ENCODE data around the gene LZTR1. TPM values are rescaled to one million over a fixed set of nuclear protein-coding genes. Genes with fewer than 3 reads are reported as not detected.

LZTR1 gene
- total and polyA plus RNA-seq, 2 experiments from 2014 or later, result 29.7 to 80.1 TPM

DNA sequence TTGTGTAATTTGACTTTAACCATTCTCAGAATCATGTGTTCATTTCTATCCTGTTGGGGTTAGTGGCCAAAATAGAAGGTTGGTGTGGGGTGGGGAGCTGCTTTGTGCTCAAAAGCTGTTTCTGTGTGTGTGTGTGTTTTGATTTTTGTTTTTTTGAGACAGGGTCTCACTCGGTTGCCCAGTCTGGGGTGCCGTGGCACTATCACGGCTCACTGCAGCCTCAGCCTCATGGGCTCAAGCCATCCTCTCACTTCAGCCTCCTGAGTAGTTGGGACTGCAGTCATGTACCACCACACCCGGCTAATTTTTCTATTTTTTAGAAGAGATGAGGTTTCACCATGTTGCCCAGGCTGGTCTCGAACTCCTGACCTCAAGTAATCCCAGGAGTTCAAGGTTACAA lies 33.1 kb upstream of the LZTR1 start:
- H2AFZ ChIP-seq, result no peak overlapping the region
- peaks cover 39% of the 10 kb centered on the region; the same call in 1 of the 2 replicates for H4K20me1 ChIP-seq (ENCODE audit: insufficient read depth)
- H3K79me2 ChIP-seq (ENCODE audit: insufficient read depth), result peaks cover 100% of the 10 kb centered on the region
- no peaks in the 10 kb centered on the region for H3K9me2 ChIP-seq (ENCODE audit: insufficient read depth)
- no peak overlapping the region for H3K27ac ChIP-seq
- no peak for TF ChIP-seq EZH2phosphoT487 (IDR thresholded peaks at IDR 0.05; ENCODE audit: insufficient read depth, low read depth)
- TF ChIP-seq EZH2 (IDR thresholded peaks at IDR 0.05; ENCODE audit: insufficient read depth, poor library complexity, severe bottlenecking), result no peak
- DNase-seq, result no peak
- peaks cover 31% of the 10 kb centered on the region for H3K36me3 ChIP-seq (ENCODE audit: low read depth)
- no peak overlapping the region for H3K9ac ChIP-seq
- H3K4me1 ChIP-seq (ENCODE audit: insufficient read depth), result peaks cover 20% of the 10 kb centered on the region
- 96 to 99% methylated on average over 5 of the region's 5 CpGs for WGBS, 2 experiments (ENCODE audit: low coverage in 1 of 2, low lambda C conversion rate in 2 of 2, missing lambda C conversion rate in 2 of 2)
- peaks cover 11% of the 10 kb centered on the region; the same call in 1 of the 2 replicates for H3F3A ChIP-seq (ENCODE audit: insufficient read depth)
- in situ Hi-C loops (cut with MboI), result no loop called here
- no peak overlapping the region for H3K4me2 ChIP-seq (ENCODE audit: unreplicated experiment)
- H3K9me3 ChIP-seq (ENCODE audit: low read depth), result no peaks in the 10 kb centered on the region
- no peaks in the 10 kb centered on the region for H3K27me3 ChIP-seq (replicated peaks; ENCODE audit: insufficient read depth)
- H3K4me3 ChIP-seq, result no peak overlapping the region

DNA sequence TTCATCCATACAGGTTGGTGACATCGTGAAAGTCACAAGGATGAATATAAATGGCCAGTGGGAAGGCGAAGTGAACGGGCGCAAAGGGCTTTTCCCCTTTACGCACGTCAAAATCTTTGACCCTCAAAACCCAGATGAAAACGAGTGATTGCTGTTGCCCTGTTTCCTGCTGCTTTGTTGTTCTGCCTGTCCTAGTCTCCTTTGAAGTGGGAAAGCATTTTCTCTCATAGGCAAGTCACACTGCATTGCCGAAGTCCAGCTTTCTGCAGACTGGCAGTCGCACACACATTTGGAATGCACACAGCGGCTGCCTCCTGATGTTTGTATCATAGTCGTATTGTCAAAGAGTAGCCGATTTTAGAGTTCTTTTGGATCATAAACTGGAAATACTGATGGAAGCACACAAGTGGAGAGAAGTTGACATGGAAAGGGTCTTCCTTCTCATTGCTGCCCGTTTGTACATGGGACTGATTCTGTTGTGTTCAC lies 32.4 kb upstream of the LZTR1 start:
- H3K9me2 ChIP-seq (ENCODE audit: insufficient read depth), result no peaks in the 10 kb centered on the region
- H3K79me2 ChIP-seq (ENCODE audit: insufficient read depth), result peaks cover 100% of the 10 kb centered on the region
- H3K4me3 ChIP-seq, result no peak overlapping the region
- TF ChIP-seq EZH2 (IDR thresholded peaks at IDR 0.05; ENCODE audit: insufficient read depth, poor library complexity, severe bottlenecking) (no peak), EZH2phosphoT487 (IDR thresholded peaks at IDR 0.05; ENCODE audit: insufficient read depth, low read depth) (no peak)
- peaks cover 39% of the 10 kb centered on the region; the same call in 1 of the 2 replicates for H4K20me1 ChIP-seq (ENCODE audit: insufficient read depth)
- no peaks in the 10 kb centered on the region for H3K27me3 ChIP-seq (replicated peaks; ENCODE audit: insufficient read depth)
- peaks cover 31% of the 10 kb centered on the region for H3K36me3 ChIP-seq (ENCODE audit: low read depth)
- no peak for DNase-seq
- H3K27ac ChIP-seq, result no peak overlapping the region
- H2AFZ ChIP-seq, result no peak overlapping the region
- H3K4me2 ChIP-seq (ENCODE audit: unreplicated experiment), result no peak overlapping the region
- H3K4me1 ChIP-seq (ENCODE audit: insufficient read depth), result peaks cover 24% of the 10 kb centered on the region
- no peak overlapping the region for H3K9ac ChIP-seq
- peaks cover 11% of the 10 kb centered on the region; the same call in 1 of the 2 replicates for H3F3A ChIP-seq (ENCODE audit: insufficient read depth)
- in situ Hi-C loops (cut with MboI), result no loop called here
- H3K9me3 ChIP-seq (ENCODE audit: low read depth), result no peaks in the 10 kb centered on the region
- 92 to 93% methylated on average over 13 of the region's 13 CpGs for WGBS, 2 experiments (ENCODE audit: low coverage in 1 of 2, low lambda C conversion rate in 2 of 2, missing lambda C conversion rate in 2 of 2)

DNA sequence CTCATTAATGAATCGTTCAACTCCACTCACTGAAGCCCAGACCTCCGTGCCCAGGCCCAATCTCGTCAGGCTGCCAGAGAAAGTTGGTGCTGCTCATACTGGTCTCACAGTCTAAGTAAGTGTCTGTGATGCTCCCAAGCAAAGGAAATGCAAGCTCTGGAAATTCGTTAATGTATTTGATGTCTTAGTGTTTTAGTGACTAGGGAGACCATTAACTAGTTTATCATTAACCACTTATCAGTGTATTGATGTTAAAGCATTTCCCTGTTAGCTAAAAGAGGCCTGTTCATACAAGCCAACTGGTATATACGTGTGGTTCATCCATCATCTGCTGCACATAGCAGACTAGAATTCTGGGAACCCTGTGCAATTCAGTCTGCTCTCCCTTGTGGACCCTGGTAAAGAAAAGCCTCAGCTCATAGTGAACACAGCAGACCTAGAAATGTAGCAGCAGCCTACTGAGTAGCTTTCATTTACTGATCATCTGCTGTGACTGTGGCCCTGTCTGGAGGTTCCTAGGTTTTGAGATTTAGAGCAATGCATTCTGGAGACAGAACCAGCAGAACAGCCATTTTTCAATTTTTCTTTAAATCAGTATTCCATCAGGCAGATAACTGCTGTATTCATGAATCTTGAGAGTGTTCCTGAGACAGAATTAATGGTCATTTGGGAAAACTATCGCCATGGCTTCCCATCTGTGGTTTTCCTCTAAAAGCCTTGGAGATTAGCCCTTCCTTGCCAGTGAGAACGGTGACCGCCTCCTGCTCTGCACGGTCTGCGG lies 30.8 kb upstream of the LZTR1 start:
- H3K4me3 ChIP-seq, result no peak overlapping the region
- H3K9me3 ChIP-seq (ENCODE audit: low read depth), result no peaks in the 10 kb centered on the region
- peaks cover 31% of the 10 kb centered on the region for H3K36me3 ChIP-seq (ENCODE audit: low read depth)
- no peak for DNase-seq
- H3F3A ChIP-seq (ENCODE audit: insufficient read depth), result 0 out of 2 replicates have a peak, but pooled peaks cover 7% of the 10 kb centered on the region
- H3K9ac ChIP-seq, result no peak overlapping the region
- no peaks in the 10 kb centered on the region for H3K9me2 ChIP-seq (ENCODE audit: insufficient read depth)
- WGBS, 2 experiments (ENCODE audit: low coverage in 1 of 2, low lambda C conversion rate in 2 of 2, missing lambda C conversion rate in 2 of 2), result 91 to 92% methylated on average over 10 of the region's 10 CpGs
- no peak overlapping the region for H3K27ac ChIP-seq
- H3K4me2 ChIP-seq (ENCODE audit: unreplicated experiment), result no peak overlapping the region
- peaks cover 87% of the 10 kb centered on the region for H3K79me2 ChIP-seq (ENCODE audit: insufficient read depth)
- in situ Hi-C loops (cut with MboI), result no loop called here
- H3K27me3 ChIP-seq (replicated peaks; ENCODE audit: insufficient read depth), result no peaks in the 10 kb centered on the region
- peaks cover 29% of the 10 kb centered on the region; the same call in 1 of the 2 replicates for H4K20me1 ChIP-seq (ENCODE audit: insufficient read depth)
- H2AFZ ChIP-seq, result no peak overlapping the region
- no peak for TF ChIP-seq EZH2phosphoT487 (IDR thresholded peaks at IDR 0.05; ENCODE audit: insufficient read depth, low read depth)
- TF ChIP-seq EZH2 (IDR thresholded peaks at IDR 0.05; ENCODE audit: insufficient read depth, poor library complexity, severe bottlenecking), result no peak
- peaks cover 15% of the 10 kb centered on the region for H3K4me1 ChIP-seq (ENCODE audit: insufficient read depth)

DNA sequence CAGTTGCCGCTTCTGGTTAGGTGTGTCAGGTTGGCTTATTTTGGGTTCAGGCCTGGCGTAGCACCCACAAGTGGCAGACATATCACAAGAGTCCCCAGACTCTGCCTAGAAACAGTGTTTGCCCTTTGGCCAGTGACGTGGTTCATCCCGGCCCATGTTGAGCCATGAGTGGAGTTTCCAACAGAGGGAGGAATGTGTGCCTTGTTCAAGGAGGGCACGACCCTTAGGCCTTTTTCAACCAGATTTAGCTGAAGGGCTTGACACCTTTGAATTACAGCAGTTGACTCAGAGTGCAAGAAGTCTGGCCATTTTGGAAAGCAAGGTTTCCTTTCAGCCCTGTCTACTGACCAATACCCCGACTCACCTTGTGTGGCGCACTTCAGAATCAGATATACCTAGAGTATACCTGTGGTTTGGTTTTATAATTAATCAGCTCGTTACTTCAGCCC lies 30.1 kb upstream of the LZTR1 start:
- peaks cover 23% of the 10 kb centered on the region; the same call in 1 of the 2 replicates for H4K20me1 ChIP-seq (ENCODE audit: insufficient read depth)
- no peak overlapping the region for H3K9ac ChIP-seq
- H3K9me2 ChIP-seq (ENCODE audit: insufficient read depth), result no peaks in the 10 kb centered on the region
- no peaks in the 10 kb centered on the region for H3K9me3 ChIP-seq (ENCODE audit: low read depth)
- no peaks in the 10 kb centered on the region for H3K27me3 ChIP-seq (replicated peaks; ENCODE audit: insufficient read depth)
- TF ChIP-seq EZH2phosphoT487 (IDR thresholded peaks at IDR 0.05; ENCODE audit: insufficient read depth, low read depth) (no peak), EZH2 (IDR thresholded peaks at IDR 0.05; ENCODE audit: insufficient read depth, poor library complexity, severe bottlenecking) (no peak)
- 78 to 83% methylated on average over 8 of the region's 8 CpGs for WGBS, 2 experiments (ENCODE audit: low coverage in 1 of 2, low lambda C conversion rate in 2 of 2, missing lambda C conversion rate in 2 of 2)
- H3K4me3 ChIP-seq, result no peak overlapping the region
- peaks cover 31% of the 10 kb centered on the region for H3K36me3 ChIP-seq (ENCODE audit: low read depth)
- no peak overlapping the region for H2AFZ ChIP-seq
- no peak for DNase-seq
- in situ Hi-C loops (cut with MboI), result no loop called here
- no peak overlapping the region for H3K4me2 ChIP-seq (ENCODE audit: unreplicated experiment)
- H3K27ac ChIP-seq, result no peak overlapping the region
- 0 out of 2 replicates have a peak, but pooled peaks cover 15% of the 10 kb centered on the region for H3K4me1 ChIP-seq (ENCODE audit: insufficient read depth)
- 0 out of 2 replicates have a peak, but pooled peaks cover 7% of the 10 kb centered on the region for H3F3A ChIP-seq (ENCODE audit: insufficient read depth)
- H3K79me2 ChIP-seq (ENCODE audit: insufficient read depth), result peaks cover 81% of the 10 kb centered on the region

All from GM23248 (cell line).